GM12891 (cell line): ENCODE results near the gene NPAS4.

Experiments
- PAX5 ChIP-seq: IDR thresholded peaks from 2 replicates; pipeline ENCODE4 v1.6.1; 2011; ENCODE audit warnings: low read length, moderate library complexity, mild to moderate bottlenecking; ENCODE audit not compliant: insufficient read depth, severe bottlenecking
- POLR2A ChIP-seq: IDR thresholded peaks from 2 replicates; pipeline ENCODE4 v1.6.1; 2011; ENCODE audit warnings: low read depth, low read length, control low read depth
- POLR2AphosphoS5 ChIP-seq: IDR thresholded peaks from 2 replicates; pipeline ENCODE4 v1.6.1; 2011; ENCODE audit warnings: low read depth, low read length, control low read depth
- TAF1 ChIP-seq: IDR thresholded peaks from 2 replicates; pipeline ENCODE4 v1.6.1; 2011; ENCODE audit warnings: low read depth, low read length, control low read depth

- TF ChIP-seq POLR2AphosphoS5, result no peak
- TF ChIP-seq TAF1, result no peak
- no peak for TF ChIP-seq PAX5
- TF ChIP-seq POLR2A, result no peak
Measured at GRCh38 chr11:66470015-66470414, 49.2 kb downstream of the NPAS4 start.
